A549 (cell line): ENCODE results near the gene EML1. TPM values are rescaled to one million over a fixed set of nuclear protein-coding genes. Genes with fewer than 3 reads are reported as not detected.
A peak's percentile ranks its signal among the peaks of the same experiment; 100 is the strongest.

Experiments
- ATAC-seq, 2 experiments: fragments of 200-7000 bp in 1 of 2; fragments of >200 bp in 1 of 2; cut with Nextera tagmentation in 1 of 2; cut with Tn5 transposase in 1 of 2; 3 replicates each; pipeline versions ENCODE4 v1.8.0 to v1.9.1; 2018 to 2020; ENCODE audit warnings: mild to moderate bottlenecking in 1 of 2, moderate library complexity in 1 of 2
- CTCF ChIA-PET: fragments of 300-600 bp; sonication (Branson Sonifier 250); formaldehyde crosslinking; extraction: SDS; loops from one replicate; lab custom pipeline; 2021; ENCODE audit warnings: antibody characterized with exemption, inconsistent platforms; lab: Yijun Ruan, JAX
- POLR2A ChIA-PET: fragments of 350-600 bp; formaldehyde crosslinking; extraction: SDS; loops from one replicate; lab custom pipeline; 2021; ENCODE audit warnings: antibody characterized with exemption, inconsistent platforms; lab: Yijun Ruan, JAX
- DNase-seq, 2 experiments: peaks; one replicate each; pipeline versions ENCODE4 v3.0.0 to v3.0.0-alpha.2; 2011 to 2016; ENCODE audit warnings: low read depth in 1 of 2, low spot score in 1 of 2
- FAIRE-seq: peaks from 2 replicates; lab custom pipeline; 2011; peaks lifted over from hg19 to GRCh38; lab: Jason Lieb, UNC
- H3K27ac ChIP-seq, 2 experiments: fragments of >200 bp; sonication (Bioruptor Twin); formaldehyde crosslinking; 3 replicates each; pipeline ENCODE4 v1.5.1; 2016 to 2017
- H3K4me1 ChIP-seq: fragments of >200 bp; sonication (Bioruptor Twin); formaldehyde crosslinking; 3 replicates; pipeline ENCODE4 v1.6.1; 2016
- H3K4me2 ChIP-seq: fragments of >200 bp; sonication (Bioruptor Twin); formaldehyde crosslinking; 3 replicates; pipeline ENCODE4 v1.6.1; 2016
- H3K4me3 ChIP-seq: fragments of >200 bp; sonication (Bioruptor Twin); formaldehyde crosslinking; 3 replicates; pipeline ENCODE4 v1.5.1; 2016
- H3K9me3 ChIP-seq: fragments of >200 bp; sonication (Bioruptor Twin); formaldehyde crosslinking; 3 replicates; pipeline ENCODE4 v1.6.1; 2016
- BCL3 ChIP-seq: fragments of >200 bp; sonication (Bioruptor Twin); formaldehyde crosslinking; IDR thresholded peaks from 3 replicates; pipeline ENCODE4 v1.6.1; 2016
- CTCF ChIP-seq: fragments of >200 bp; sonication (Bioruptor Twin); formaldehyde crosslinking; IDR thresholded peaks from 3 replicates; pipeline ENCODE4 v1.5.1; 2016
- EHF ChIP-seq: fragments of 250-450 bp; sonication (Bioruptor Pico); IDR thresholded peaks from 2 replicates; pipeline ENCODE4 v1.5.0; 2020; ENCODE audit warnings: mild to moderate bottlenecking
- EHMT2 ChIP-seq: fragments of 200-600 bp; sonication (generic); IDR thresholded peaks from 2 replicates; pipeline ENCODE4 v1.6.1; 2016; ENCODE audit warnings: antibody characterized with exemption, low read depth, mild to moderate bottlenecking, moderate library complexity
- FOXS1 ChIP-seq: fragments of 250-450 bp; sonication (Bioruptor Pico); IDR thresholded peaks from 2 replicates; pipeline ENCODE4 v1.5.0; 2020; ENCODE audit warnings: mild to moderate bottlenecking, moderate library complexity
- GATA3 ChIP-seq: IDR thresholded peaks from 2 replicates; pipeline ENCODE4 v1.6.1; 2012; ENCODE audit warnings: borderline replicate concordance
- HES2 ChIP-seq: fragments of >200 bp; sonication (Bioruptor Twin); formaldehyde crosslinking; IDR thresholded peaks from 2 replicates; pipeline ENCODE4 v1.6.1; 2016
- HMGXB4 ChIP-seq: fragments of 250-450 bp; sonication (Bioruptor Pico); IDR thresholded peaks from 2 replicates; pipeline ENCODE4 v1.5.0; 2021; ENCODE audit warnings: mild to moderate bottlenecking, moderate library complexity, borderline replicate concordance
- HOXB5 ChIP-seq: fragments of 250-450 bp; sonication (Bioruptor Pico); IDR thresholded peaks from 2 replicates; pipeline ENCODE4 v1.5.0; 2020; ENCODE audit warnings: mild to moderate bottlenecking, moderate library complexity
- MYC ChIP-seq: IDR thresholded peaks from 2 replicates; pipeline ENCODE4 v1.6.1; 2012; ENCODE audit warnings: mild to moderate bottlenecking, inconsistent platforms, low read length, improper control_type of control experiment, borderline replicate concordance
- PHF8 ChIP-seq: fragments of 200-600 bp; sonication (generic); IDR thresholded peaks from 2 replicates; pipeline ENCODE4 v1.6.1; 2016; ENCODE audit warnings: low read depth, mild to moderate bottlenecking, antibody characterized with exemption, moderate library complexity, borderline replicate concordance
- ZNF302 ChIP-seq: fragments of 250-450 bp; sonication (Bioruptor Pico); IDR thresholded peaks from 2 replicates; pipeline ENCODE4 v1.9.0; 2021; ENCODE audit warnings: inconsistent platforms, mild to moderate bottlenecking, moderate library complexity
- WGBS: methylation state at CpG from one replicate; pipeline ENCODE4 v1.1.6; 2017; ENCODE audit errors: missing lambda C conversion rate; 5-methylcytosine and 5-hydroxymethylcytosine counted together
- polyA plus RNA-seq, 4 experiments: library from polyadenylated mRNA; depleted of rRNA in 3 of 4; stranded (reverse); fragments of >200 nt; fragmentation: RNase III in 1 of 4; extraction: RNeasy Plus Mini Kit Qiagen cat#74134 plus additional on column Dnase treatment in 1 of 4; gene quantifications; 2 replicates in 3 of 4; 3 replicates in 1 of 4; pipeline ENCODE4 v1.2.3, GENCODE V29; 2011 to 2017

Gene EML1
- polyA plus RNA-seq, 2 of the 4 experiments (the other 2 are of a cell fraction) = 29.7 to 30.8 TPM

- peak overlapping the region; percentile 19 to 46; a peak in 3 of 6 replicates for H3K27ac ChIP-seq
- DNase-seq (no peak), FAIRE-seq (no peak), ATAC-seq (no peak)
- H3K9me3 ChIP-seq = 0 out of 3 replicates have a peak, but pooled peaks cover 2% of the 10 kb centered on the region
- no peak overlapping the region; the same call in 2 of the 3 replicates for H3K4me2 ChIP-seq
- TF ChIP-seq HMGXB4 (CRISPR knock-in tag) = no peak
- TF ChIP-seq FOXS1 (CRISPR knock-in tag) = no peak
- no peak for TF ChIP-seq MYC
- no peak for TF ChIP-seq ZNF302 (CRISPR knock-in tag)
- no peak for TF ChIP-seq EHF (CRISPR knock-in tag)
- TF ChIP-seq GATA3 = no peak
- TF ChIP-seq CTCF = no peak
- no peak for TF ChIP-seq PHF8
- TF ChIP-seq BCL3 = no peak
- no peak for TF ChIP-seq HES2
- peaks cover 23% of the 10 kb centered on the region for H3K4me1 ChIP-seq
- H3K4me3 ChIP-seq = no peak overlapping the region
- ChIA-PET POLR2A (interaction anchor here (0.5 to 0.6 kb wide), 2 partner anchors 48 to 231 kb away, joined by 3 to 4 read pairs; no protein-coding TSS in a partner anchor), CTCF (interaction anchor here (0.6 to 7.6 kb wide), 43 partner anchors 8 to 317 kb away, joined by 3 to 173 read pairs (median 7); partner anchors contain the start of gene DEGS2)
- 85% methylated on average over 4 of the region's 4 CpGs for WGBS
These were observed 190.2 kb downstream of the EML1 start for GRCh38 chr14:99983251-99984015.

- FAIRE-seq (no peak), ATAC-seq (no peak), DNase-seq (no peak)
- Histone ChIP-seq H3K9me3 (0 out of 3 replicates have a peak, but pooled peaks cover 2% of the 10 kb centered on the region), H3K4me3 (no peak overlapping the region), H3K27ac (no peak overlapping the region; a peak in 1 of 6 replicates), H3K4me1 (peaks cover 23% of the 10 kb centered on the region), H3K4me2 (no peak overlapping the region)
- TF ChIP-seq EHMT2 (no peak), FOXS1 (CRISPR knock-in tag) (no peak)
- 63% methylated on average over 3 of the region's 3 CpGs for WGBS
- POLR2A ChIA-PET = interaction anchor here (0.6 kb wide), 1 partner anchor 48 kb away, joined by 3 read pairs; no protein-coding TSS in a partner anchor
- CTCF ChIA-PET = interaction anchor here (0.6 to 7.6 kb wide), 18 partner anchors 10 to 278 kb away, joined by 3 to 173 read pairs (median 10); no protein-coding TSS in a partner anchor
These were observed 190.8 kb downstream of the EML1 start for GRCh38 chr14:99984036-99984435.

- Histone ChIP-seq H3K4me3 (no peak overlapping the region), H3K9me3 (0 out of 3 replicates have a peak, but pooled peaks cover 2% of the 10 kb centered on the region)
- WGBS = 92% methylated on average over 2 of the region's 2 CpGs
- CTCF ChIA-PET = interaction anchor here (6.3 to 7.6 kb wide), 2 partner anchors 121 to 207 kb away, joined by 64 to 173 read pairs; no protein-coding TSS in a partner anchor
- no peak for FAIRE-seq
- TF ChIP-seq HMGXB4 (CRISPR knock-in tag) (no peak), HOXB5 (CRISPR knock-in tag) (no peak)
- TF ChIP-seq, all 56 proteins: peak for 0
- no peak for ATAC-seq
- POLR2A ChIA-PET = no interaction called here
- H3K4me2 ChIP-seq = no peak overlapping the region
- DNase-seq = no peak
- peaks cover 17% of the 10 kb centered on the region for H3K4me1 ChIP-seq
- H3K27ac ChIP-seq = no peak overlapping the region
These were observed 193.2 kb downstream of the EML1 start for GRCh38 chr14:99986396-99986795.
